NOMO-1 treated with dmso at 0.1 percent for 144 hours (cell line): ENCODE data around the gene TPRG1L.

Source experiments
- DNase-seq: peaks from one replicate; lab custom pipeline; 2025; ENCODE audit not compliant: unreplicated experiment; lab: John Stamatoyannopoulos, UW

TPRG1L gene

DNA sequence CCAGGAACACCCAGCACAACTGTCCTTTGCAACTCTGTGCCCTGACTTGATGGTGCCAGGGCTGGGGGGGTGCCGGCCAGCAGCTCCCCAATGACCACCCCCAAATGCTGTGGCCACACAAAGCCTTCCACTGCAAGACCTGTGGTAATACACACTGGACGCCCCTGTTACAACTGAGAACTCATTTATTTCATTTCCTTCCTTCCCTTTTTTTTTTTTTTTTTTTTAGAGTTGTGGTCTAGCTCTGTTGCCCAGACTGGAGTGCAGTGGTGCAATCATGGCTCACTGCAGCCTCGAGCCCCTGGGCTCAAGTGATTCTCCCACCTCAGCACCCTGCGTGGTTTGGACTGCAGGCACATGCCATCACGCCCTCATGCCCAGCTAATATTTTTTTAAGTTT lies 52.7 kb downstream of the TPRG1L start:
- peak; percentile 73 for DNase-seq

DNA sequence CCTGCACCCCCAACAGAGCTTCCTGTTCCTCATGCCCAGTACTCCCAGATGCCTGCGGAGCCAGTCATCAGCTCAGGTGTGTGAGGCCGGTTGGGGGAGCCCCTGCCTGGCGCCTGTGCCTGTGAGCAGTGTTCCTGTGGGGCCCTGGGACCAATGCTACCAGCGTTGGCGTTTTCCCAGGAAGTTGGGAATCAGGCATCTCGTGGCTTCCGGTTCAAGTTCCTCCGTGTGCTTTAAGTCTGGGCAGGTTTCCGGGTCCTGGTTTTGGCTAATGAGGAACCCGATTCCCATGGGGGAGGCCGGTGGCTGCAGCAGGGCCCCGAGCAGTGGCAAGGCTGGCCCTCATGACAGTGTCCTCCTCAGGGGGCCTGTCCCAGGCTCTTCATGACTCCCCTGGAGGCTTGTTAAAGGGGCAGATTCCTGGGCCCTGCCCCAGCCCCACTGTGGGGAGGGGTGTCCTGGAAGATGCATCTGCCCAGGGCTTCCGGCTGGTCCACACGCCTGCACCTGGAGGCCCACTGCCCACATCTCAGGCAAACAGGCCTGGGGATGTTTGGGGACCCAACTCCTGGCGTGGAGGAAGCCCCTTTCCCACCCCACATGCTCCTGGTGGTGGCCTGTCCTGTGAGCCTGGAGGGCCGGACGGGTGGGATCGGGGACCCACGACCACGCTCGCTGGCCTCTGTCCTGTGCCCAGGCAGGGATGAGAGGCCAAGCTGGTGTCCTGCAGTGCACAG lies 53.7 kb downstream of the TPRG1L start:
- DNase-seq, result no peak

DNA sequence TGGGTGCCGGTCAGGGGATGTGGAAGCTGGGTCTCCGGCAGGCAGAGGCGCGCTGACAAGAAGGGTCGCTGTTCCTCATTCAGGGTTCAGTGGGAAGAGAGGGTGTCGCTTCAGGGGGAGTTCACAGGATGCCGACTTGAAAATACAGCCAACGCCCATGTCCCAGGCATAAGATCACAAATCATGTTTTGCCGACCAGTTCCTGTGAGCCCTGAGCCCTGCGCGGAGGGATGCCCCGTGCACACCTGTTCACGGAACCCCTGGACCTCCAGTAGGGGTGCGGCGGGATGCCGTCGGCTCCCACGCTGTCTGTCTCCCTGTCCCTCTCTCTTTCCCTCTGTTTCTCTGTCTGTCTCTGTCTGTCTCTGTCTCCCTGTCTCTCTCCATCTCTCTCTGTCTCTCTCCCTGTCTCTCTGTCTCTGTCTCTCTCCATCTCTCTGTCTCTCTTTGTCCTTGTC lies 54.3 kb downstream of the TPRG1L start:
- DNase-seq, result peak; percentile 72
